ENCODE data around the gene PLLP. TPM values are rescaled to one million over a fixed set of nuclear protein-coding genes. Genes with fewer than 3 reads are reported as not detected.

The PLLP gene
- total and polyA plus RNA-seq, 9 of the 15 experiments (the other 6 are each of a cell fraction or from before 2014, with no cell fraction given) = 0.09 to 0.96 (median 0.27) TPM

GRCh38 chr16:57225978-57226377 is 58.5 kb downstream of the PLLP start:
- POLR2A ChIA-PET = interaction anchor here (0.8 to 1.7 kb wide), 2 partner anchors 14 to 17 kb away, joined by 3 to 5 read pairs; no protein-coding TSS in a partner anchor
- 93% methylated on average over 7 of the region's 7 CpGs for WGBS (ENCODE audit: insufficient coverage, low coverage, missing lambda C conversion rate)
- no peaks in the 10 kb centered on the region for H3K4me1 ChIP-seq (replicated peaks in 1 of 2; ENCODE audit: control insufficient read depth in 2 of 2, insufficient read depth in 2 of 2, low read length in 2 of 2)
- no peaks in the 10 kb centered on the region for H3K9me1 ChIP-seq (ENCODE audit: control insufficient read depth, insufficient read depth, low read length)
- H3K4me2 ChIP-seq (ENCODE audit: insufficient read depth, low read length) = no peak overlapping the region
- CTCF ChIA-PET (ENCODE audit: low intra/inter-chr PET ratio) = no interaction called here
- H3K79me2 ChIP-seq (ENCODE audit: control insufficient read depth, insufficient read depth, low read length) = no peaks in the 10 kb centered on the region
- intact Hi-C loops (cut with micrococcal nuclease) (no loop called here), in situ Hi-C loops (cut with MboI) (no loop called here)
- no peak overlapping the region for H2AFZ ChIP-seq (ENCODE audit: low read depth, low read length)
- ATAC-seq (no peak), DNase-seq (ENCODE audit: extremely low read depth in 1 of 4, low spot score in 3 of 4) (no peak), FAIRE-seq (no peak)
- H3K27me3 ChIP-seq (ENCODE audit: control insufficient read depth in 2 of 2, insufficient read depth in 2 of 2, low read length in 2 of 2) = no peaks in the 10 kb centered on the region
- no TSS peak for BruUV-seq (replicated peaks)
- H3K9ac ChIP-seq (ENCODE audit: insufficient read depth in 1 of 2, low read depth in 2 of 2, low read length in 2 of 2) = no peak overlapping the region
- no peak overlapping the region for H3K27ac ChIP-seq (ENCODE audit: extremely low read depth, low read depth, low read length)
- TF ChIP-seq CTCFL (IDR thresholded peaks at IDR 0.05; ENCODE audit: borderline replicate concordance, insufficient read depth, low read depth, low read length, poor library complexity, severe bottlenecking) (no peak), FOXJ2 (tag; IDR thresholded peaks at IDR 0.05) (no peak), PURB (CRISPR knock-in tag; IDR thresholded peaks at IDR 0.05; ENCODE audit: low read depth) (no peak), ZNF449 (CRISPR knock-in tag; IDR thresholded peaks at IDR 0.05) (no peak), MNT (conservative IDR thresholded peaks at IDR 0.05) (no peak)
- no peaks in the 10 kb centered on the region for H4K20me1 ChIP-seq (replicated peaks; ENCODE audit: control insufficient read depth, insufficient read depth, low read length)
- no peaks in the 10 kb centered on the region for H3K9me3 ChIP-seq (replicated peaks; ENCODE audit: control insufficient read depth, insufficient read depth, low read depth, low read length)
- H3K36me3 ChIP-seq (ENCODE audit: control insufficient read depth, insufficient read depth, low read length) = peaks cover 86% of the 10 kb centered on the region
- H3K4me3 ChIP-seq = no peak overlapping the region

Data from K562 (cell line).